ENCODE measurements around the gene CCDC85B.

- TF ChIP-seq CTCF (IDR thresholded peaks at IDR 0.05; ENCODE audit: low read length) (no peak), EZH2 (IDR thresholded peaks at IDR 0.05; ENCODE audit: borderline replicate concordance, low read length) (no peak)
Measured at GRCh38 chr11:65911682-65912568, 21.5 kb downstream of the CCDC85B start.
